HepG2 (cell line): Measurements from ENCODE around the gene SNRNP200. TPM values are rescaled to one million over a fixed set of nuclear protein-coding genes. Genes with fewer than 3 reads are reported as not detected.

Experiments
- BRD4 ChIP-seq: sonication (generic); formaldehyde crosslinking; IDR thresholded peaks from 2 replicates; pipeline ENCODE4 v1.4.0; 2020; ENCODE audit warnings: missing genetic modification reagents
- HINFP ChIP-seq: sonication (generic); formaldehyde crosslinking; IDR thresholded peaks from 2 replicates; pipeline ENCODE4 v1.4.0; 2020; ENCODE audit warnings: low read depth, mild to moderate bottlenecking, missing genetic modification reagents
- KDM4B ChIP-seq: sonication (generic); formaldehyde crosslinking; IDR thresholded peaks from 2 replicates; pipeline ENCODE4 v1.4.0; 2020; ENCODE audit warnings: missing genetic modification reagents
- MXD1 ChIP-seq: sonication (generic); formaldehyde crosslinking; IDR thresholded peaks from 2 replicates; pipeline ENCODE4 v1.4.0; 2020; ENCODE audit warnings: mild to moderate bottlenecking, missing genetic modification reagents
- PAF1 ChIP-seq: IDR thresholded peaks from 2 replicates; pipeline ENCODE4 v1.6.1; 2016; ENCODE audit warnings: missing genetic modification reagents, missing compliant biosample characterization
- PAWR ChIP-seq: sonication (generic); formaldehyde crosslinking; IDR thresholded peaks from 2 replicates; pipeline ENCODE4 v1.4.0; 2020; ENCODE audit warnings: missing genetic modification reagents, mild to moderate bottlenecking, borderline replicate concordance
- POLR2A ChIP-seq, 2 experiments: IDR thresholded peaks; 2 replicates each; pipeline ENCODE4 v1.6.1; 2011; ENCODE audit warnings: low read depth in 2 of 2, low read length in 2 of 2, mild to moderate bottlenecking in 1 of 2, moderate library complexity in 1 of 2; ENCODE audit not compliant: insufficient read depth in 1 of 2
- POLR2AphosphoS2 ChIP-seq: IDR thresholded peaks from 2 replicates; pipeline ENCODE4 v1.6.1; 2011; ENCODE audit warnings: low read depth, low read length, improper control_type of control experiment
- PRDM10 ChIP-seq: sonication (generic); formaldehyde crosslinking; IDR thresholded peaks from 2 replicates; pipeline ENCODE4 v1.4.0; 2020; ENCODE audit warnings: low read depth, missing genetic modification reagents
- U2AF2 ChIP-seq: fragments of 200-400 bp; formaldehyde crosslinking; IDR thresholded peaks from 2 replicates; pipeline ENCODE4 v1.6.1; 2017; ENCODE audit warnings: low read depth, mild to moderate bottlenecking, low read length
- ZNF264 ChIP-seq: sonication (generic); formaldehyde crosslinking; IDR thresholded peaks from 2 replicates; pipeline ENCODE4 v1.4.0; 2020; ENCODE audit warnings: missing genetic modification reagents
- polyA plus RNA-seq, 8 experiments: library from polyadenylated mRNA; depleted of rRNA in 3 of 8; stranded (reverse) in 7 of 8; unstranded in 1 of 8; fragments of >200 nt; fragmentation: Illumina TruSeq in 4 of 8; extraction: Trizol in 4 of 8; gene quantifications; 2 replicates each; pipeline versions ENCODE4 v1.2.1 to v1.2.3, GENCODE V29; 2011 to 2016; ENCODE audit warnings: low read depth in 4 of 8, missing spikeins in 1 of 8, mixed read lengths in 1 of 8; ENCODE audit not compliant: insufficient read depth in 1 of 8
- total RNA-seq, 5 experiments: library from RNA; depleted of rRNA; stranded (reverse); fragments of >200 nt; fragmentation: Illumina TruSeq; extraction: Trizol; gene quantifications; 2 replicates each; pipeline ENCODE4 v1.2.3, GENCODE V29; 2016; ENCODE audit warnings: low read depth in 1 of 5
- TF ChIP-seq, protein P1 (sequence below): sonication (generic); formaldehyde crosslinking; IDR thresholded peaks from 2 replicates; pipeline ENCODE4 v1.5.1; 2020; ENCODE audit warnings: missing genetic modification reagents, mild to moderate bottlenecking, borderline replicate concordance
- TF ChIP-seq, protein P2 (sequence below): sonication (generic); formaldehyde crosslinking; IDR thresholded peaks from 2 replicates; pipeline ENCODE4 v1.8.0; 2022; ENCODE audit warnings: missing genetic modification reagents, low read depth, mild to moderate bottlenecking, borderline replicate concordance
- TF ChIP-seq, protein P3 (sequence below): sonication (generic); formaldehyde crosslinking; IDR thresholded peaks from 2 replicates; pipeline ENCODE4 v1.4.0; 2020; ENCODE audit warnings: low read depth, mild to moderate bottlenecking, missing genetic modification reagents
- TF ChIP-seq, protein P4 (sequence below): sonication (generic); formaldehyde crosslinking; IDR thresholded peaks from 2 replicates; pipeline ENCODE4 v1.5.0; 2020; ENCODE audit warnings: mild to moderate bottlenecking, missing genetic modification reagents, borderline replicate concordance

SNRNP200 gene
- total and polyA plus RNA-seq, 2 of the 13 experiments (the other 11 are each of a cell fraction or from before 2014, with no cell fraction given), result 99.0 to 232 TPM

DNA sequence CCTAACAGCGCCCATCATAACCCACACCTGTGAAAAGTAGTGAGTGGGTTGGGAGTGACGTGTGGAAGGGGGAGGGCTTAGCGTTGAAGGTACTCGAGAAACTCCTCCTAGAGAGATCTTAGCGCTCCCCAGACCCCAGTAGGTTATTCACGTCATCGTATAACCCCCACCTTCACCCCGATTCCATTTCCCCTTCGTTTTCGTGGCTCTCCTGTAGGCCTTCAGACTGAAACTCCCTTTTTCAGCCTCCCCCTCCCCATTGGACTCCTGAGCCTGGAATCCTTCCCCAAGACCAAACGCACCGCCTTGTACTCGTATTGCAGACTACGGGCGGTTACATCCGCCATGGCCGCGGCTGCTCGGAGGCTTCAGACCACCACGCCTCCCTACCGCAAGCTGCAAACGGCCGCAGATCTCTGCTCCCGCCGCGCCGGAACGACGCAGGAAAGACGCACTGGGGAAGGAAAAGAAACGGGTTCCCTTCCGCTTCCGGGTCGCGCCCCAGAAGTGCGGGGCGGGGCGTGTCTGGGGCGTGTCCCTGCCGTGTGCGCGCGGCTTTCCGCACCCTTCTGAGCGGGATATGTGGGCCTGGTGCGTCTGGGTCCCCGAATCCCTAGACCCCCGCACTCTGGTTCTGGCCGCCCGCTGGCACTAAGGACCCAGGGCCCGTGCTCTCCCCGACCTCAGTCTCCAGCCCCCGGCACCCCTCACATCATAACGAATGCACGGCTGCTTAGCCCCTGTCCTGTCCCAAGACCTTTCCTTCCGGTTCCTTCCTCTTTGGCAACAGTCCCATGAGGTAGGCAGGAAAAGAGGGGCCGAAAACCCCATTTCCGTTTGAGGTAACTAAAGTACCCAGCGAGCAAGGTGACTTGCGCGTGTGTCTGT lies at the start of gene SNRNP200 (continued):
- no peak for TF ChIP-seq POLR2AphosphoS2
- TF ChIP-seq U2AF2, result no peak
- TF ChIP-seq PRDM10 (CRISPR knock-in tag), result peak; percentile 77; the same call in 1 of the 2 replicates
- TF ChIP-seq, protein P1, sequence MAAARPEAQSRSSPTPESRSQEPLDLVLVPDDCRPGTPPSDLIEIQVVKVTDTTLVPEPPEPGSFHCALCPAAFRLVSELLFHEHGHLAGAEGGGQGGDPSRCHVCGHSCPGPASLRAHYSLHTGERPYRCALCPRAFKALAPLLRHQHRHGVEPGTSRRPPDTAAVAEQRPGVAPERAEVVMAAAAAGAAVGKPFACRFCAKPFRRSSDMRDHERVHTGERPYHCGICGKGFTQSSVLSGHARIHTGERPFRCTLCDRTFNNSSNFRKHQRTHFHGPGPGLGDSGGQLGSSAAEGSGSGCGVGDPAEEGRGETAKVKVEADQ (CRISPR knock-in tag), result peak; percentile 92; the same call in 1 of the 2 replicates
- TF ChIP-seq KDM4B (CRISPR knock-in tag), result peak; percentile 56; the same call in 1 of the 2 replicates
- TF ChIP-seq, protein P2, sequence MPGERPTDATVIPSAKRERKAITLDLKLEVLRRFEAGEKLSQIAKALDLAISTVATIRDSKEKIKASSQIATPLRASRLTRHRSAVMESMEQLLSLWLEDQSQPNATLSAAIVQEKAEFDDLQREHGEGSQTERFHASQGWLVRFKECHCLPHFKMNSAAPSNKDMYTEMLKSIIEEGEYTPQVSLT (CRISPR knock-in tag), result no peak
- peak; percentile 96 for TF ChIP-seq BRD4
- TF ChIP-seq, protein P3, sequence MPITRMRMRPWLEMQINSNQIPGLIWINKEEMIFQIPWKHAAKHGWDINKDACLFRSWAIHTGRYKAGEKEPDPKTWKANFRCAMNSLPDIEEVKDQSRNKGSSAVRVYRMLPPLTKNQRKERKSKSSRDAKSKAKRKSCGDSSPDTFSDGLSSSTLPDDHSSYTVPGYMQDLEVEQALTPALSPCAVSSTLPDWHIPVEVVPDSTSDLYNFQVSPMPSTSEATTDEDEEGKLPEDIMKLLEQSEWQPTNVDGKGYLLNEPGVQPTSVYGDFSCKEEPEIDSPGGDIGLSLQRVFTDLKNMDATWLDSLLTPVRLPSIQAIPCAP, result 0 out of 2 replicates have a peak, but pooled peaks have one; percentile 58
- peak; percentile 98; the same call in 1 of the 2 replicates for TF ChIP-seq PAWR (CRISPR knock-in tag)
- peak; percentile 93 for TF ChIP-seq ZNF264 (CRISPR knock-in tag)
- TF ChIP-seq PAF1 (CRISPR knock-in tag), result no peak
- peak; percentile 79; the same call in 1 of the 2 replicates for TF ChIP-seq MXD1
- TF ChIP-seq HINFP (CRISPR knock-in tag), result peak; percentile 84
- TF ChIP-seq POLR2A (IDR thresholded peaks at IDR 0.05; ENCODE audit: insufficient read depth in 1 of 2, low read depth in 2 of 2, low read length in 2 of 2), result peak; percentile 88 to 95
- TF ChIP-seq, protein P4, sequence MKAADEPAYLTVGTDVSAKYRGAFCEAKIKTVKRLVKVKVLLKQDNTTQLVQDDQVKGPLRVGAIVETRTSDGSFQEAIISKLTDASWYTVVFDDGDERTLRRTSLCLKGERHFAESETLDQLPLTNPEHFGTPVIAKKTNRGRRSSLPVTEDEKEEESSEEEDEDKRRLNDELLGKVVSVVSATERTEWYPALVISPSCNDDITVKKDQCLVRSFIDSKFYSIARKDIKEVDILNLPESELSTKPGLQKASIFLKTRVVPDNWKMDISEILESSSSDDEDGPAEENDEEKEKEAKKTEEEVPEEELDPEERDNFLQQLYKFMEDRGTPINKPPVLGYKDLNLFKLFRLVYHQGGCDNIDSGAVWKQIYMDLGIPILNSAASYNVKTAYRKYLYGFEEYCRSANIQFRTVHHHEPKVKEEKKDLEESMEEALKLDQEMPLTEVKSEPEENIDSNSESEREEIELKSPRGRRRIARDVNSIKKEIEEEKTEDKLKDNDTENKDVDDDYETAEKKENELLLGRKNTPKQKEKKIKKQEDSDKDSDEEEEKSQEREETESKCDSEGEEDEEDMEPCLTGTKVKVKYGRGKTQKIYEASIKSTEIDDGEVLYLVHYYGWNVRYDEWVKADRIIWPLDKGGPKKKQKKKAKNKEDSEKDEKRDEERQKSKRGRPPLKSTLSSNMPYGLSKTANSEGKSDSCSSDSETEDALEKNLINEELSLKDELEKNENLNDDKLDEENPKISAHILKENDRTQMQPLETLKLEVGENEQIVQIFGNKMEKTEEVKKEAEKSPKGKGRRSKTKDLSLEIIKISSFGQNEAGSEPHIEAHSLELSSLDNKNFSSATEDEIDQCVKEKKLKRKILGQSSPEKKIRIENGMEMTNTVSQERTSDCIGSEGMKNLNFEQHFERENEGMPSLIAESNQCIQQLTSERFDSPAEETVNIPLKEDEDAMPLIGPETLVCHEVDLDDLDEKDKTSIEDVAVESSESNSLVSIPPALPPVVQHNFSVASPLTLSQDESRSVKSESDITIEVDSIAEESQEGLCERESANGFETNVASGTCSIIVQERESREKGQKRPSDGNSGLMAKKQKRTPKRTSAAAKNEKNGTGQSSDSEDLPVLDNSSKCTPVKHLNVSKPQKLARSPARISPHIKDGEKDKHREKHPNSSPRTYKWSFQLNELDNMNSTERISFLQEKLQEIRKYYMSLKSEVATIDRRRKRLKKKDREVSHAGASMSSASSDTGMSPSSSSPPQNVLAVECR (CRISPR knock-in tag), result peak; percentile 99
